ENCODE results near the gene LRCH1.

Gene LRCH1

GRCh38 chr13:46660857-46661256 is 107.9 kb downstream of the LRCH1 start:
- no peak overlapping the region for H3K4me3 Mint-ChIP-seq
- ATAC-seq (no peak), DNase-seq (ENCODE audit: low spot score in 2 of 2) (no peak)
- H3K4me1 Mint-ChIP-seq = peaks cover 29% of the 10 kb centered on the region
- no peaks in the 10 kb centered on the region for H3K36me3 Mint-ChIP-seq
- no peaks in the 10 kb centered on the region for H3K9me3 Mint-ChIP-seq
- H3K27ac Mint-ChIP-seq = no peak overlapping the region

DNA sequence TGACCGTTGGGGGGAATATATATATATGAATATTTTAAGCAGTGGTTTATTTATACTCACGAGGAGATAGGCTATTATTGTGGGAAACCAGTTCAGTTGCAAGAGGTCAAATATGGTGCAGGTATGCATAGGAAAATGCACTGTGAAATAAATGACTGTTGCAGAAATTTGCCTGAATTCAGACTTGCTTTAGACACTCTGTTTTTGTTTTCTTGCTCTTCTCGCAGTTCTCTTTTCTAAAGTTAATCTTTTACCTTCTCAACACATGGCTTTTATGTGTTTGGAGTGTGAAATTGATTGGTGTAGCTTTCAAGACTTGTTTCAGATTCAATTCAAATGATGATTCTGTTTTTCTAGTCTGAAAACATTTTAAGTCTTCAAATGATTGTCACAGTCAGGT is 109.7 kb downstream of the LRCH1 start:
- no peaks in the 10 kb centered on the region for H3K9me3 Mint-ChIP-seq
- ATAC-seq = no peak
- peak overlapping the region; percentile 73 for H3K27ac Mint-ChIP-seq
- H3K4me1 Mint-ChIP-seq = peaks cover 39% of the 10 kb centered on the region
- no peaks in the 10 kb centered on the region for H3K36me3 Mint-ChIP-seq
- DNase-seq (ENCODE audit: low spot score in 2 of 2) = no peak
- H3K4me3 Mint-ChIP-seq = no peak overlapping the region

DNA sequence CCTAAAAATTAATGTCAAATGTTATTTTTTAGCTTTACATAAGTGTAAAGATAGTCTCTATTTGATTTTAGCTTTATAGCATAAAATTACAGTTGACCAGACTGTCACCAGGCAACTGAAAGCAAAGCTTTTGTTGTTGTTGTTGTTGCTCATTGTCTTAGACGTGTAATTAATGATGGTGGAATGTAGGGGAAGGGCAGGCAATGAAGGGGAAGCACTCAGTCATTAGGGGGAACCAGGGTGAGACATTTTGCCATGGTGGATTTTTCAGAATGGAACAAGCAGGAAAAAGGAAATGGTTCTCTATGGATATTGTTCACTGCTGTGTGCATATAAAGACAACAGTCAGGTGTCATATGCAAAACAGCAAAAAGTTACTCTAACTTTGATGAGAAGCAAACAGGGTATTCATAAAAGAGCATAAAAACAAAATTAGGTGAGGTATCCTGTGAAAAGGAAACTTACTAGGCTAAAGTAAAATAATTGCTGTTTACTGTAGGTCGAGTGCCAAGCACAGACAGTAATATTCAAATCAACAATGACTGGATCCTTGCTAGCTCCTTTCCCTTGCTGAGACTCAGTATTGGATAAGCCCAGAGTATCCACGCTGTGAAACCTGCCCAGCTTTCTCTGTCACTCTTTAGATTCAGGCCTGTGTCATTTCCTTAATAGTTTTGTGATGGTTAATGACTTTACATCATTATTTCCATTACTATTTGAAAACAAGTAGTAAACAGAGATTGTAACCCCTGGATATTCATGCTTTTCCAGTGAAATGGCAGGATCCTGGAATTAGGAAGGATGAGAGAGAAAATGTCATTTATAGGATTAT is 110.5 kb downstream of the LRCH1 start:
- ATAC-seq = no peak
- Mint-ChIP-seq H3K36me3 (no peaks in the 10 kb centered on the region), H3K4me3 (no peak overlapping the region), H3K4me1 (peaks cover 47% of the 10 kb centered on the region), H3K27ac (peak overlapping the region; percentile 73), H3K9me3 (no peaks in the 10 kb centered on the region)
- no peak for DNase-seq (ENCODE audit: low spot score in 2 of 2)

DNA sequence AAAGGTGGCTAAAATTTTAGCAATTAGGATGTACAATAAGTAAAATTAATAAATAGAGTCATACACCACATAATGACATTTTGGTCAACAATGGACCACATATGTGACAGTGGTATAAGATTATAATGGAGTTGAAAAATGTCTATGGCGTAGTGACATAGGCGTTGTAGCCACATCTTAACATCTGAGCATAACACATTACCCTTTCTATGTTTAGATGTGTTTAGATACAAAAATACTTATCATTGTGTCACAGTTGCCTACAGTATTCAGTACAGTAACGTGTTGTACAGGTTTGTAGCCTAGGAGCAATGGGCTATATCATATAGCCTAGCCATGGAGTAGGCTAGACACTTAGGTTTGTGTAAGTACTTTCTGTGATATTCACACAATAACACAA is 111.2 kb downstream of the LRCH1 start:
- H3K36me3 Mint-ChIP-seq = peaks cover 5% of the 10 kb centered on the region
- no peak for DNase-seq (ENCODE audit: low spot score in 2 of 2)
- H3K4me3 Mint-ChIP-seq = no peak overlapping the region
- ATAC-seq = no peak
- peak overlapping the region; percentile 73 for H3K27ac Mint-ChIP-seq
- H3K4me1 Mint-ChIP-seq = peaks cover 55% of the 10 kb centered on the region
- H3K9me3 Mint-ChIP-seq = no peaks in the 10 kb centered on the region

DNA sequence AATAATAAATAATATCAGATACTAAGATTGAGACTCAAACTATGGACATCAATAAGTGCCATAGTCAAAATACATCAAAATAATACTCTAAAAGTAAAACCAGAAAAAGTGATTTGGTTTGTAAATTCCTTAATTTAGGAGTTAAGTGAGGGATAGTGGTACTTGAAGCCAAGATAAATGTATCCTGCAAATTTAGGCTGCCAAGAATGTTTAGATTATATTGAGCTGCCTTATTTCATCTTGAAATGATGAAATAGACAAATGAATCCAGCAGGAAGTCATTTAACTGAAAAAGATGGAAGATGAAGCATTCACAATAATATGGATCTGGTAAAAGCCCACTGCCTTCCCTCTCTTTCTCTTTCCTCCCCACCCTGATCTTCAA is 112.3 kb downstream of the LRCH1 start:
- Mint-ChIP-seq H3K4me1 (peaks cover 57% of the 10 kb centered on the region), H3K4me3 (no peak overlapping the region)

GRCh38 chr13:46665633-46666482 is 112.9 kb downstream of the LRCH1 start:
- ATAC-seq (peak; percentile 84), DNase-seq (ENCODE audit: low spot score in 2 of 2) (no peak)
- peaks cover 5% of the 10 kb centered on the region for H3K36me3 Mint-ChIP-seq
- H3K9me3 Mint-ChIP-seq = no peaks in the 10 kb centered on the region
- no peak overlapping the region for H3K4me3 Mint-ChIP-seq
- H3K27ac Mint-ChIP-seq = peak overlapping the region; percentile 78
- H3K4me1 Mint-ChIP-seq = peaks cover 57% of the 10 kb centered on the region

More for the DNA sequence above, 112.3 kb downstream of the LRCH1 start:
- H3K27ac Mint-ChIP-seq = peak overlapping the region; percentile 78
- DNase-seq (ENCODE audit: low spot score in 2 of 2) = no peak
- no peak for ATAC-seq
- H3K36me3 Mint-ChIP-seq = peaks cover 5% of the 10 kb centered on the region
- H3K9me3 Mint-ChIP-seq = no peaks in the 10 kb centered on the region

DNA sequence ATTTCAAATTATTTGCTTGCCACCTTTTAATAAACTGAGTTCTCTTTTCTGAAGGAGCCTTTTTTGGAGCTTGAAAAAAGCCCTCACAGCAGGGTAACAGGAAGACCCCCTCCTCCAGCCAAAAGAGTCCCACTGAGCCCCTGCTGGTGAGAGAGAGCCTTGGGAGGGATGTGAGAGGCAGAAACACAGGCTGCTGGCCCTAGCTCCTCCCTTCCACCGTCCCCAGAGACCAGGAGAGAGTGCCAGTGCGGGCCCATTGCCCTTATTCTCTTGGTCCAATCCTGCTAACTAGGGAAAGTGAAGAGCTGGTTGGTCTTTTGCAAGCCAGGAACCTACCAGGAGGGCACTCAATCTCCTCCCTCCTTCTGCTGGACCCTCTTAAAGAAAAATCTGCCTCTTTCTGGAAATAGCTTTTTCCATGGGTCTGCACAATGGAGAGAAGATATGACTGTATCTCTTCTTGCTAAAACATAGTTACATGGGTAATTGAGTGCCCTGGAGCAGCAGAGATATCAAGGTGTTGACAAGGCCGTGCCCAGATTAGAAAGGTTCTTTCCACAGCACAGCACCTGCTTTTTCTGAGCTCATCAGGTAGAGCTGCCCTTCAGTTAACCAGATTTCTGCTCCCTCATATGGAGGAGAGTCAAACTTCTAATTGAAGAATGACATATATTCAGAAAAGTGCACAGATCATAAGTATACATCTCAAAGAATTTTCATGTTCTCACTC is 113.9 kb downstream of the LRCH1 start:
- H3K9me3 Mint-ChIP-seq = no peaks in the 10 kb centered on the region
- ATAC-seq (no peak), DNase-seq (ENCODE audit: low spot score in 2 of 2) (no peak)
- H3K36me3 Mint-ChIP-seq = peaks cover 5% of the 10 kb centered on the region
- H3K4me3 Mint-ChIP-seq = peak overlapping the region; percentile 65
- H3K4me1 Mint-ChIP-seq = peaks cover 57% of the 10 kb centered on the region
- H3K27ac Mint-ChIP-seq = no peak overlapping the region

- ATAC-seq = peak; percentile 72
- H3K36me3 Mint-ChIP-seq = peaks cover 5% of the 10 kb centered on the region
- no peaks in the 10 kb centered on the region for H3K9me3 Mint-ChIP-seq
- DNase-seq (ENCODE audit: low spot score in 2 of 2) = no peak
- peak overlapping the region; percentile 78 for H3K27ac Mint-ChIP-seq
- peak overlapping the region; percentile 65 for H3K4me3 Mint-ChIP-seq
- peaks cover 59% of the 10 kb centered on the region for H3K4me1 Mint-ChIP-seq
Measured at GRCh38 chr13:46667687-46668281, 114.8 kb downstream of the LRCH1 start.

DNA sequence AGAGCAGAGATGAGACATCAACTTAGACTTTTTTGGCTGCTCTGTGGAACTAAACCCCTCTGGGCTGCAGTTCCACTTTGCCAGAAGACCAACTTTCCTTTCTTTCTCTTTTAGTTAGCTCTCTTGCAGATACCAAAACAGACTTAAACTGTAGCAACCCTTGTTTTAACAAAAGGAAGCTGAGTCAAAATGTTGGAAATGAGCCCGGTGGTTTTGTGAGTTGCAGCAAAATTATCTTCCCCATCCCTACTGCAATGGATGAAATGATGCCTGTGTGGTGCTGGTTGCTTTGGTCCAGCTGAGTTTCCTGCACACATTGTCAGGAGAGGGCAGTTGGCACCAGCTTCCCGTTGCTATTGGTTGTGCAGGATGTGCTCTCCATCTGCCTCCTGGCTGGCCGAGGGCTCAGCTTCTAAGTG is 115.3 kb downstream of the LRCH1 start:
- H3K9me3 Mint-ChIP-seq = no peaks in the 10 kb centered on the region
- ATAC-seq = peak; percentile 62
- peaks cover 53% of the 10 kb centered on the region for H3K4me1 Mint-ChIP-seq
- peak overlapping the region; percentile 65 for H3K4me3 Mint-ChIP-seq
- peaks cover 5% of the 10 kb centered on the region for H3K36me3 Mint-ChIP-seq
- peak overlapping the region; percentile 78 for H3K27ac Mint-ChIP-seq
- no peak for DNase-seq (ENCODE audit: low spot score in 2 of 2)

- peaks cover 5% of the 10 kb centered on the region for H3K36me3 Mint-ChIP-seq
- peak overlapping the region; percentile 65 for H3K4me3 Mint-ChIP-seq
- peak overlapping the region; percentile 78 for H3K27ac Mint-ChIP-seq
- no peak for DNase-seq (ENCODE audit: low spot score in 2 of 2)
- H3K9me3 Mint-ChIP-seq = no peaks in the 10 kb centered on the region
- peaks cover 50% of the 10 kb centered on the region for H3K4me1 Mint-ChIP-seq
- ATAC-seq = no peak
Measured at GRCh38 chr13:46668931-46669525, 116.1 kb downstream of the LRCH1 start.

DNA sequence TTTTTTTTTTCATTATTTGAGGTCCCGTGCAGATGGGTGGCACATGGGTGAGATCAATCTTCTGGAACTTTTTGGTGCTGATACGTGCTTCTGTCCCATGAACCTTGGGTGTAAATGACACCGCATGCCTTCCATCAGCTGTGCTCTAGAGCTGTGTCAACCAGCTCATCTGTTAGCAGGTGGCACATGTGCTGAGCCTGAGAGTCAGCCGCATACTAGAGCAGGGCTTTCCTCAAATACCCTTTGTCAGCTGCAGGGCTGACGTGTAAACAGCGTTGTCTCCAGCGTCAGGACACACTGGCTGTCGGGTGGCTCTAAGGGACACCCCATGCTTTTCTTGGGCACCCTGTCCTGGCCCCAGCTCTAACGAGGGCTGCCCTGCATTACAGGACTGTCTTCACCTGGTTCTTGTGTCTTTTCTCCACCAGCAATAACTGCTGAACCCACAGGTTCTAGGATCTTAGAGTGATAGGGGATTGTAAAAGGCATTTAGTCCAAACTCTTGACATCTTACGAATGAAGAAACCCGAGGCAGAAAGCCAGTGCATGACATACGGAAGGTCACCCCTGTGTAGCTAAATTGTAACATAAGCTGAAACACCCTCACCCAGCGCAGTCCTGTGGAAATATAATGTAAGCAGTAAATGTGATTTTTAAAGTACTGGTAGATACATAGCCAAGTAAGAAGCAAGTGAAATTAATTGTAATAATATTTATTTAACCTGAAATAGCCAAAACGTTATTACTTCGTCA is 119.5 kb downstream of the LRCH1 start:
- Mint-ChIP-seq H3K36me3 (peaks cover 5% of the 10 kb centered on the region), H3K27ac (no peak overlapping the region), H3K9me3 (no peaks in the 10 kb centered on the region), H3K4me3 (no peak overlapping the region), H3K4me1 (peaks cover 36% of the 10 kb centered on the region)
- ATAC-seq (no peak), DNase-seq (ENCODE audit: low spot score in 2 of 2) (no peak)

DNA sequence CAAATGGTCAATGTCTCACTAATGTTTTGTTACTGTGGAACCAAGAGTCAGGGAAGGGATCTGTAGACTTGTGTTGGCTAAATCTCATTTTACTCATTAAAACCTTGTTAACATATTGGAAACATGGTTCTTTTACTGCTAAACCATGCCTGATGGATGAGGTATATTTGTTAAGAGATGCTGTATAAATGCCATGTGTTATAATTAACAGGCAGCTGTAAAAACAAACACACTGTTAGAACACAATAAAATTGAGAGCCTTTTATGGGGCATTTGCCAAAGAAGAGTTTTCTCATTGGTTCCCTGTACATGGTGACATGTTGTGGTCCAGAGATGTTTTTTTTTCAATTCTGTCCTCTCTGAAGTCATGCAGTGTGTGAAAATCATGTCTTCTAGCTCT is 122.0 kb downstream of the LRCH1 start:
- H3K36me3 Mint-ChIP-seq = no peaks in the 10 kb centered on the region
- H3K4me1 Mint-ChIP-seq = peaks cover 16% of the 10 kb centered on the region
- DNase-seq (ENCODE audit: low spot score in 2 of 2) (no peak), ATAC-seq (no peak)
- no peak overlapping the region for H3K4me3 Mint-ChIP-seq
- no peaks in the 10 kb centered on the region for H3K9me3 Mint-ChIP-seq
- H3K27ac Mint-ChIP-seq = no peak overlapping the region

DNA sequence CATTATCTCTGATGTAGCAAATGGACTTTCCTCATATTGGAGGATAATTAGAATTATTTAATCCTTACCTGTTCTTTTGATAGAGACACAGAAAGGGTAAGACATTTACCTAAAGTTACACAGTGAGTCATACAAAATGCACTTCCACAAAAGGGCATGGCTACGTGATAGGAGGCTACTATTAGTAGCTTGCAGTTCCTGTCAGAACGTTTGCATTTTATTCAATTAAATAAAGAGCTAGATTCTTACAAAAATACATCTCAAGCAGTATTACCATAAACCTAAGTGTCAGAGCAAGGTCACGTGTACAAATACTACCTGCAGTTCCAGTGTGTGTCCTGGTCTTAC is 123.4 kb downstream of the LRCH1 start:
- Mint-ChIP-seq H3K4me3 (no peak overlapping the region), H3K36me3 (no peaks in the 10 kb centered on the region), H3K4me1 (peaks cover 16% of the 10 kb centered on the region), H3K27ac (no peak overlapping the region), H3K9me3 (no peaks in the 10 kb centered on the region)
- ATAC-seq (no peak), DNase-seq (ENCODE audit: low spot score in 2 of 2) (no peak)
